Upper lobe of left lung (tissue), 4 donors: ENCODE results near the gene TRAPPC1.

ENCODE experiments used
- CTCF ChIP-seq, 6 experiments: fragments of 450-650 bp in 4 of 6; fragments of 200-600 bp in 2 of 6; sonication (generic) in 2 of 6; IDR thresholded peaks; one replicate each; pipeline ENCODE4 v1.5.1; 2016 to 2019; ENCODE audit warnings: antibody characterized with exemption in 6 of 6
- EP300 ChIP-seq, 4 donors: sonication (generic); formaldehyde crosslinking; IDR thresholded peaks; one replicate each; pipeline ENCODE4 v1.5.1; 2017; ENCODE audit warnings: antibody characterized with exemption in 4 of 4, control low read depth in 2 of 4
- POLR2AphosphoS5 ChIP-seq, 2 donors: sonication (generic); formaldehyde crosslinking; IDR thresholded peaks; one replicate each; pipeline ENCODE4 v1.5.1; 2017; ENCODE audit warnings: antibody characterized with exemption in 2 of 2

- TF ChIP-seq EP300 (IDR thresholded peaks at IDR 0.05) (no peak), CTCF (IDR thresholded peaks at IDR 0.05) (no peak), POLR2AphosphoS5 (IDR thresholded peaks at IDR 0.05) (no peak)
Observed at GRCh38 chr17:7909089-7909488, 22.7 kb downstream of the TRAPPC1 start.
